MCF 10A (cell line): Measurements from ENCODE around the gene PPP2R3C. TPM values are rescaled to one million over a fixed set of nuclear protein-coding genes. Genes with fewer than 3 reads are reported as not detected.
"Not testable (repeated sequence)": the region's sequence is repeated elsewhere in the genome, so short reads cannot be mapped to it uniquely, and the experiment has no call there.

ENCODE experiments used
- BruUV-seq: library from RNA; stranded (reverse); fragments of 400-500 nt; replicated peaks from 2 replicates; lab custom pipeline; 2021; lab: Mats Ljungman, UMichigan
- CTCF ChIA-PET: fragments of 300-600 bp; sonication (Branson Sonifier 250); formaldehyde crosslinking; extraction: SDS; loops from one replicate; lab custom pipeline; 2021; ENCODE audit warnings: antibody characterized with exemption, inconsistent platforms; lab: Yijun Ruan, JAX
- POLR2A ChIA-PET: fragments of 300-600, 350-650 bp; sonication (Branson Sonifier 250); formaldehyde crosslinking; extraction: SDS; loops from one replicate; lab custom pipeline; 2020; ENCODE audit warnings: antibody characterized with exemption, inconsistent platforms; lab: Yijun Ruan, JAX
- DNase-seq: peaks from one replicate; pipeline ENCODE4 v3.0.0-alpha.2; 2018; ENCODE audit not compliant: unreplicated experiment
- H3K27ac Mint-ChIP-seq: one replicate; pipeline ENCODE4 v1.8.0; 2022; ENCODE audit warnings: mild to moderate bottlenecking, low read depth, mixed read lengths; ENCODE audit not compliant: unreplicated experiment
- H3K27me3 Mint-ChIP-seq: one replicate; pipeline ENCODE4 v1.8.0; 2022; ENCODE audit warnings: mixed read lengths; ENCODE audit not compliant: insufficient read depth, unreplicated experiment
- H3K36me3 Mint-ChIP-seq: one replicate; pipeline ENCODE4 v1.8.0; 2022; ENCODE audit warnings: mild to moderate bottlenecking, moderate library complexity, mixed read lengths; ENCODE audit not compliant: insufficient read depth, unreplicated experiment
- H3K4me1 Mint-ChIP-seq: one replicate; pipeline ENCODE4 v1.8.0; 2022; ENCODE audit warnings: mixed read lengths; ENCODE audit not compliant: insufficient read depth, unreplicated experiment
- H3K4me3 Mint-ChIP-seq: one replicate; pipeline ENCODE4 v1.8.0; 2022; ENCODE audit warnings: mild to moderate bottlenecking, moderate library complexity, mixed read lengths; ENCODE audit not compliant: unreplicated experiment
- H3K9me3 Mint-ChIP-seq: one replicate; pipeline ENCODE4 v1.8.0; 2022; ENCODE audit warnings: mixed read lengths; ENCODE audit not compliant: unreplicated experiment
- CTCF ChIP-seq: fragments of 200-600 bp; IDR thresholded peaks from one replicate; pipeline ENCODE4 v1.8.0; 2022; ENCODE audit warnings: antibody characterized with exemption, mild to moderate bottlenecking; ENCODE audit not compliant: unreplicated experiment
- intact Hi-C: fragments of 100-400 bp; cut with micrococcal nuclease; formaldehyde crosslinking; loops from 2 replicates; pipeline ENCODE4 v1.14.1; 2022
- total RNA-seq: library from RNA; stranded (reverse); gene quantifications from 2 replicates; pipeline ENCODE4 v1.2.3, GENCODE V29; 2022

The PPP2R3C gene
- total RNA-seq, 1 experiment from 2014 or later, result 21.6 TPM

GRCh38 chr14:35112641-35113040 is 9.1 kb downstream of the PPP2R3C start:
- TF ChIP-seq CTCF, result no peak
- peaks cover 7% of the 10 kb centered on the region for H3K4me1 Mint-ChIP-seq
- peak overlapping the region; percentile 4 for H3K27ac Mint-ChIP-seq
- no peak overlapping the region for H3K4me3 Mint-ChIP-seq
- CTCF ChIA-PET, result interaction anchor here (0.7 kb wide), 1 partner anchor 312 kb away, joined by 4 read pairs; no protein-coding TSS in a partner anchor
- intact Hi-C loops, result no loop called here
- POLR2A ChIA-PET, result interaction anchor here (3.0 kb wide), 1 partner anchor 9 kb away, joined by 10 read pairs; the partner anchor contains the start of genes PPP2R3C and PRORP
- no peaks in the 10 kb centered on the region for H3K27me3 Mint-ChIP-seq
- no TSS peak for BruUV-seq
- DNase-seq, result no peak
- H3K9me3 Mint-ChIP-seq, result no peaks in the 10 kb centered on the region
- peaks cover 64% of the 10 kb centered on the region for H3K36me3 Mint-ChIP-seq

- ChIA-PET POLR2A (interaction anchor here (1.2 to 1.3 kb wide), 2 partner anchors 62 to 125 kb away, joined by 3 to 5 read pairs; partner anchors contain the start of genes FAM177A1 and SRP54), CTCF (interaction anchor here (0.7 to 1.4 kb wide), 3 partner anchors 11 to 306 kb away, joined by 3 to 4 read pairs (median 3); no protein-coding TSS in a partner anchor)
- Mint-ChIP-seq H3K27me3 (no peaks in the 10 kb centered on the region), H3K9me3 (no peaks in the 10 kb centered on the region), H3K4me1 (no peaks in the 10 kb centered on the region), H3K4me3 (no peak overlapping the region), H3K36me3 (peaks cover 64% of the 10 kb centered on the region), H3K27ac (no peak overlapping the region)
- BruUV-seq, result no TSS peak
- no peak for DNase-seq
- intact Hi-C loops, result no loop called here
- no peak for TF ChIP-seq CTCF
These were observed 13.9 kb downstream of the PPP2R3C start for GRCh38 chr14:35107866-35108265.

GRCh38 chr14:35094645-35095044 is 27.1 kb downstream of the PPP2R3C start:
- H3K9me3 Mint-ChIP-seq, BruUV-seq, DNase-seq, H3K27me3 Mint-ChIP-seq, intact Hi-C loops, H3K27ac Mint-ChIP-seq, H3K4me3 Mint-ChIP-seq, H3K4me1 Mint-ChIP-seq: not testable (repeated sequence)
- POLR2A ChIA-PET, result interaction anchor here (1.1 to 1.4 kb wide), 2 partner anchors 14 to 48 kb away, joined by 3 read pairs; no protein-coding TSS in a partner anchor
- CTCF ChIA-PET, result interaction anchor here (0.6 to 0.7 kb wide), 4 partner anchors 10 to 319 kb away, joined by 3 to 4 read pairs (median 3); no protein-coding TSS in a partner anchor
- peaks cover 38% of the 10 kb centered on the region for H3K36me3 Mint-ChIP-seq

GRCh38 chr14:35088514-35088913 is 33.3 kb downstream of the PPP2R3C start:
- Mint-ChIP-seq H3K27ac (no peak overlapping the region), H3K27me3 (no peaks in the 10 kb centered on the region), H3K9me3 (no peaks in the 10 kb centered on the region), H3K4me1 (no peaks in the 10 kb centered on the region), H3K36me3 (peaks cover 45% of the 10 kb centered on the region), H3K4me3 (no peak overlapping the region)
- TF ChIP-seq CTCF, result no peak
- BruUV-seq, result no TSS peak
- intact Hi-C loops, result no loop called here
- no peak for DNase-seq
- ChIA-PET POLR2A (no interaction called here), CTCF (interaction anchor here (0.6 kb wide), 1 partner anchor 191 kb away, joined by 3 read pairs; no protein-coding TSS in a partner anchor)
